GM21381 (cell line): ENCODE measurements around the gene PACS2.
"Not testable (repeated sequence)": the region's sequence is repeated elsewhere in the genome, so short reads cannot be mapped to it uniquely, and the experiment has no call there.

Source experiments
- ATAC-seq: cut with Tn5 transposase; IDR thresholded peaks from one replicate; pipeline ENCODE4 v1.9.1; 2021; ENCODE audit warnings: mild to moderate bottlenecking, moderate library complexity; ENCODE audit not compliant: unreplicated experiment

Gene PACS2

GRCh38 chr14:105314287-105315200, at the start of gene PACS2:
TSS of gene PACS2 (plus strand) at chr14:105314748. CDS start at chr14:105314919, 171 bp downstream.
- peak; percentile 70 for ATAC-seq

GRCh38 chr14:105267820-105268548, 46.6 kb upstream of the PACS2 start:
- ATAC-seq = no peak

DNA sequence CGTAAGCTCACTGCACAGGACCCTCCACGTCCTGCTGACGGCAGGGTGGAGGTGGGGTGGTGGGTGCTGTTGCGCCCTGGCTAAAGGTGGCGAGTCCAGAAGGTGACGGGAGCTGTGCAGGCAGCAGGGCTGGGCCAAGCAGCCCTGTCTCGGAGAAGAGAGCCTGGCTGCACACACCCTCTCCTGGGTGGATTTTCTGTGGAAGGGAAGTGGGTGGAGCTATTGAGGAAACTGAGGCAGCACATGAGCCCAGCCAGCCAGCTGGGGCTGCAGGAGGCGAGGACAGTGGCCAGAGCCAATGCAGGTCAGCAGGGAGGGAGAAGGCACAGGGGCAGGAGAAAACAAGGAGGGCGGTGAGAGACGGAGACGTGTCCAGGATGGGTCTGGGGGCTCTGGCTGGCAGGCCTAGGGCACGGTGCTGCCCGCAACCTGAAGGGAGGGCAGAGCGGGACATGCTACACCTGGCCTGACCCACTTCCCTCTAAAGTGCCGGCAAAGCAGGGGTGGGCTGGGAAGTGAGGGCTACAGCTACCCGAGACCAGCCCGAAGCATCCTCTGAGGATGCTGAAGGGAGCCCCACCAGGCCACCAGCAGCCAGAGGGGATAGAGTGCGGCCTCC, 45.7 kb upstream of the PACS2 start:
- no peak for ATAC-seq

DNA sequence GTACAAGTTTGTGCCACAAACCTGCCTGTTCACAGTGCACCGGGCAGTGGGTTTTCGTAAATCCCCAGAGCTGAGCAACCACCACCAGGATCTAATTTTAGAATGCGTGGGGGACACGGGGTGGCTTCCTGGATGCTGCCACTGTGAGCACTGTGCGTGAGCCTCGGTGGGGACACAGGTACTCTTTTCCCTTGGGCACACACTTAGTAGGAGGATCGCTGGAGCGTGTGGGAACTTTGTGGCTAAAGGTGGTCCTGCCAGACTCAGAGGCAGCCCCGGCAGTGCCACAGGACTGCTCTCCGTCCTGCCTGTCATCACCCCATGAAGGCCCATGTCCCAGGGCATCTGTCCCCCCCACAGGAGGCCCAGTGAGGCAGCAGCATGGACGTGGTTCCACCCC, 45.1 kb upstream of the PACS2 start:
- ATAC-seq = no peak

- no peak for ATAC-seq
Observed at GRCh38 chr14:105271224-105271890, 43.2 kb upstream of the PACS2 start.

DNA sequence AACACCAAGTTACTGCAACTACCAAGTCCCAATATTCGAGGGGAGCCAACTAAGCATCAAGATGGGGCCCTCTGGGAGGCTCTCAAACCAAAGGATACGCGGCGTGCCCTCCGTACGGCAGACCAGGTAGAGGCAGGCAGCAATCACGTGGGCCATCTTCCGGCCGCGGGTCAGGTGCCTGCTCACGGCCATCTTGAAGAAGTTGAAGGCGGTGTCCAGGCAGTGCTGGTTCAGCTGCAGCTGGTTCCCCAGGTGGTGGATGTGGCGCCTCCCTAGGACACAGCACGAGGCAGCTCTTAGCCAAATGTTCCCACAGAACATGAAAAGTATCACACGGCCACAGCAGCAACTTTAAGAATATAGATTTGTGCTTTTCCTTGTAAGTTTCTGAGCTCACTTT, 41.9 kb upstream of the PACS2 start:
- no peak for ATAC-seq

GRCh38 chr14:105273062-105273461, 41.5 kb upstream of the PACS2 start:
- ATAC-seq = no peak

- ATAC-seq = no peak
Observed at GRCh38 chr14:105274637-105275036, 39.9 kb upstream of the PACS2 start.

- no peak for ATAC-seq
Observed at GRCh38 chr14:105275267-105275946, 39.1 kb upstream of the PACS2 start.

- ATAC-seq = not testable (repeated sequence)
Observed at GRCh38 chr14:105277448-105277847, 37.1 kb upstream of the PACS2 start.

DNA sequence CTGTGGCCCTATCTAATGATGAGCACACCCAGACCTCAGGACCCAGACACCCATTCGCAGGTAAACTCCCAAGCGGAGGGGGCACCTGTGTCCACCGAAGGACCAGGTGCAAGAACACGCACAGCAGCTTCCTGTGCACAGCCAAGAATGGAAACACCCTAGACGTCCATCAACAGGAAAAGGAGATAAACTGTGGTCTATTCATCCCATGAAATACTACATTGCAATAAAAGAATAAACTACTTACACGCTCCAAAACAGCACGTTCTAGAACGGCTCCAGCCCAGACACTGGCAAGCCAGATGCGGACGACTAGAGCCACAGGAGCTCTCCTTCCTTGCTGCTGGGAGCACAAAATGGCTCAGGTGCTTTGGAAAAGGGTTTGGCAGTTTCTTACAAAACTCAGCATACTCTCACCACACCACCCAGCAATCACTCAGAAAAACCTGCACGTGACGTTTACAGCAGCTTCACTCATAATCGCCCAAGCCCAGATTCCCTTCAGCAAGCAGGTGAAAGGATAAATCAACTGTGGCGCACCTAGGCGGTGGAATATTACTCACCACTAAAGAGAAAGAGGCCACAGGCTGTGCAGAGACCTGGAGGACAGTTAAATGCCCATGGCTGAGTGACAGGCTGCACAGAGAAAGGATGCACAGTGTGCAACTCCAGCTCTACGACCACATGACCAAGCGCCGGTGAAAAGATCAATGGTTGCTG, 34.7 kb upstream of the PACS2 start:
- no peak for ATAC-seq

DNA sequence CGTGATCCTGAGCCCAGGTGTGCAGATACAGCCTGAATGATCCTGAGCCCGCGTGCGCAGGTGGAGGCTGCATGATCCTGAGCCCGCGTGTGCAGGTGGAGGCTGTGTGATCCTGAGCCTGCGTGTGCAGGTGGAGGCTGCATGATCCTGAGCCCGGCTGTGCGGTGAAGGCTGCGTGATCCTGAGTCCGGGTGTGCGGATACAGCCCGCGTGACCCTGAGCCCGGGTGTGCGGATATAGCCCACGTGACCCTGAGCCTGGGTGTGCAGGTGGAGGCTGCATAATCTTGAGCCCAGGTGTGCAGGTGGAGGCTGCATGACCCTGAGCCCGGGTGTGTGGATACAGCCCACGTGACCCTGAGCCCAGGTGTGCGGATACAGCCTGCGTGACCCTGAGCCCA, 34.0 kb upstream of the PACS2 start:
- ATAC-seq = no peak

- no peak for ATAC-seq
Observed at GRCh38 chr14:105281371-105282097, 33.0 kb upstream of the PACS2 start.

GRCh38 chr14:105282098-105282725, 32.3 kb upstream of the PACS2 start:
- no peak for ATAC-seq

DNA sequence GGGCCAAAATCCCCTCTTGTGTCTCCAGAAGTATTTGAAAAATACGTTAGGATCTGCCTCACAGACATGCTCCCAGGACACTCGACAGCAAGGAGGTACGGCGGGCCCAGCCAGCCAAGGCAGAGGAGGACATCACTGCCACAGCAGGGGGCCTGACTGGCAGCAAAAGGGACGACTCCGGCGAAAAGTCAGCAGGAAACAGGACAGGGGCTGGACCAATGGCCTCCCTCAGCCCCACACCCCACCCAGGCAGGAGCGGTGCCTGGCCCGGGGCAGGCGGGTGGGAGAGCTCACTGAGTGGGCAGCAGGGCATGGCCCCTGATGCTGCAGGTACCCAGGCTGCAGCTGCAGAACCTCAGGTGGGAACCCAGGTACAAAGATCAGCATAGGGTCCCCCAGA, 31.5 kb upstream of the PACS2 start:
- ATAC-seq = no peak

DNA sequence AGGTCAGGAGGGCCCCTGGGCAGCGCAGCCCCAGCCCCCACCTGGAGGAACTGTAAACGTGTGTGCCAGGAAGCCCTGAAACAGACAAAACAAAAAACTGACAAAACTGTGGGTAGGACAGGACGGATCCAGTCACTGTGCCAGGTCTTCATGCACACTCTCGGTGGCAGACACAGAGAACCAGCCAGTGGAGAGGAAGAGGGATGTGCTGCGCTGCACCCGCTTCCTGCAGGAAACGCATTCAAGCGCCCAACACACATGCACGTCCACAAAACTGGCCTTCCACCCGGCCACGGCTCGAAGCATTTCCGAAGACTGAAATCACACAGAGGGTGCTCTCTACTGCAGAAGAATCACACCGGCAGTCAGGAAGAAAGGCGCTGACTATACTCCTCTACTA, 30.6 kb upstream of the PACS2 start:
- ATAC-seq = no peak

- no peak for ATAC-seq
Observed at GRCh38 chr14:105285174-105285573, 29.4 kb upstream of the PACS2 start.

DNA sequence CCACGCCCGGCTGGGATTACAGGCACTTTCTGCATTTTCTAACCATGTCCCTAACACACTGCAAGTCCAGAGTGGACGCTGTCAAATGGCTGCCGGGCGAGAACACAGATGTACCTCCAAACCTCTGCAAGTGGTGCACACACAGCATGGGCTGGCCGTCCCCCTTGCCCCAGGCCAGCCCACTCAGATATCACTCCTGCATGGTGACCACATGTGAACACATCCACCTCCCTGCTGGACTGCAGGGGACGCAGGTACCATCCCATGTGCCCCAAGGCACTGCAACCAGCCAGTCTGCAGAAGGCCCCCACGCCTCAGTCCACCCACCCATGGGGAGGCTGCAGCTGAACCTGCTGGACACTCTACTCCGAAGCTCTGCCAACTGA, 27.8 kb upstream of the PACS2 start:
- ATAC-seq = no peak
